ENCODE results near the gene TP73. TPM values are rescaled to one million over a fixed set of nuclear protein-coding genes. Genes with fewer than 3 reads are reported as not detected.
A peak's percentile ranks its signal among the peaks of the same experiment; 100 is the strongest.

The TP73 gene
- total RNA-seq, 1 experiment from 2014 or later: 6.9 TPM

- no peak overlapping the region for H3K4me2 ChIP-seq
- H2AFZ ChIP-seq: no peak overlapping the region
- peaks cover 45% of the 10 kb centered on the region for H3K27me3 ChIP-seq (ENCODE audit: insufficient read depth, low read depth)
- H4K20me1 ChIP-seq (ENCODE audit: insufficient read depth): no peaks in the 10 kb centered on the region
- H3F3A ChIP-seq (ENCODE audit: insufficient read depth, low read depth): peaks cover 5% of the 10 kb centered on the region; the same call in 1 of the 2 replicates
- H3K9me3 ChIP-seq (ENCODE audit: insufficient read depth, low read depth): no peaks in the 10 kb centered on the region
- ChIA-PET POLR2A (ENCODE audit: unreplicated experiment) (no interaction called here), CTCF (no interaction called here)
- H3K79me2 ChIP-seq (ENCODE audit: low read depth): peaks cover 13% of the 10 kb centered on the region
- BruUV-seq (replicated peaks): no TSS peak
- no peak overlapping the region for H3K27ac ChIP-seq
- H3K36me3 ChIP-seq (ENCODE audit: low read depth): no peaks in the 10 kb centered on the region
- intact Hi-C loops (cut with micrococcal nuclease; ENCODE audit: unreplicated experiment): no loop called here
- H3K9me2 ChIP-seq (ENCODE audit: insufficient read depth): no peaks in the 10 kb centered on the region
- no peak overlapping the region for H3K4me3 ChIP-seq
- no peak for DNase-seq
- no peak for TF ChIP-seq EZH2 (IDR thresholded peaks at IDR 0.05; ENCODE audit: low read depth)
- H3K4me1 ChIP-seq (replicated peaks; ENCODE audit: insufficient read depth): peaks cover 7% of the 10 kb centered on the region
Measured at GRCh38 chr1:3651026-3651929, 1.0 kb upstream of the TP73 start.

DNA sequence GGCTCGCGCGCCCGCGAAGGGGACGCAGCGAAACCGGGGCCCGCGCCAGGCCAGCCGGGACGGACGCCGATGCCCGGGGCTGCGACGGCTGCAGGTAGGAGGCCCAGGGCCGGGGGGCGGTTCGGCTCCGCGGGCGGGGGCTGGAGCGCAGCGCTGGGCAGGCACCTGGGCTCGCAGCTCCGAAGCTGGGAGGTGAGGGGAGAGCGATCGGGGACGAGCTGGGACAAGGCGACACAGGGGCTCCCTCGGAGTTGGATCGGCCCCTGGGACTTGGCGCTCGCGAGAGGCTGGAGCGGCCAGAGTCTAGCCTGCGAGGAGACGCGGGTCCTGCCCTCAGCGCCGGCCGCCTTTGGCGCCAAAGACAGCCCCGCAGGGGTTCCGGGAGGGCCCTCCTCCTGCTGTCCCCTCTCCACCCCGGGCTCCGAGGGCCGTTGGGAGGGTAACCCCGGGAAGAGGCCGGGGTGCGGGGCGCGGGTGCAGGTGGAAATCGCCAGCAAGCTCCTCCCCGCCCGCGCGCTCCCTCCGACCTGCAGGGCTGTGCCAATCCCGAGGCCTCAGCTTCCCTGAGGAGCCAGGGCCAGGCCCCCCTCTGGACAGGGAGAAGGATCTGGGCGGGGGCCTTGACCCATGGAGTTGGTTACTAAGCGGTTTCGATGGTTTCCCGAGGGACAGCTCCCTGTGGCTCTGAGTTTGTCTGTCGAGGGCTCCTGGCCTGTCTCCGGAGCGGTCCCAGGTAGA, 401 bp downstream of the TP73 start:
- no peaks in the 10 kb centered on the region for H3K36me3 ChIP-seq (ENCODE audit: low read depth)
- peak overlapping the region; percentile 33; the same call in 1 of the 2 replicates for H3K4me3 ChIP-seq
- POLR2A ChIA-PET (ENCODE audit: unreplicated experiment): interaction anchor here (0.6 kb wide), 1 partner anchor 14 kb away, joined by 4 read pairs; no protein-coding TSS in a partner anchor
- H3K79me2 ChIP-seq (ENCODE audit: low read depth): peaks cover 13% of the 10 kb centered on the region
- intact Hi-C loops (cut with micrococcal nuclease; ENCODE audit: unreplicated experiment): no loop called here
- H2AFZ ChIP-seq: no peak overlapping the region
- H3K27me3 ChIP-seq (ENCODE audit: insufficient read depth, low read depth): peaks cover 60% of the 10 kb centered on the region
- H3K9me3 ChIP-seq (ENCODE audit: insufficient read depth, low read depth): no peaks in the 10 kb centered on the region
- H3K27ac ChIP-seq: no peak overlapping the region
- CTCF ChIA-PET: no interaction called here
- no peaks in the 10 kb centered on the region for H3K9me2 ChIP-seq (ENCODE audit: insufficient read depth)
- no peak for TF ChIP-seq EZH2 (IDR thresholded peaks at IDR 0.05; ENCODE audit: low read depth)
- TF ChIP-seq, protein P1, sequence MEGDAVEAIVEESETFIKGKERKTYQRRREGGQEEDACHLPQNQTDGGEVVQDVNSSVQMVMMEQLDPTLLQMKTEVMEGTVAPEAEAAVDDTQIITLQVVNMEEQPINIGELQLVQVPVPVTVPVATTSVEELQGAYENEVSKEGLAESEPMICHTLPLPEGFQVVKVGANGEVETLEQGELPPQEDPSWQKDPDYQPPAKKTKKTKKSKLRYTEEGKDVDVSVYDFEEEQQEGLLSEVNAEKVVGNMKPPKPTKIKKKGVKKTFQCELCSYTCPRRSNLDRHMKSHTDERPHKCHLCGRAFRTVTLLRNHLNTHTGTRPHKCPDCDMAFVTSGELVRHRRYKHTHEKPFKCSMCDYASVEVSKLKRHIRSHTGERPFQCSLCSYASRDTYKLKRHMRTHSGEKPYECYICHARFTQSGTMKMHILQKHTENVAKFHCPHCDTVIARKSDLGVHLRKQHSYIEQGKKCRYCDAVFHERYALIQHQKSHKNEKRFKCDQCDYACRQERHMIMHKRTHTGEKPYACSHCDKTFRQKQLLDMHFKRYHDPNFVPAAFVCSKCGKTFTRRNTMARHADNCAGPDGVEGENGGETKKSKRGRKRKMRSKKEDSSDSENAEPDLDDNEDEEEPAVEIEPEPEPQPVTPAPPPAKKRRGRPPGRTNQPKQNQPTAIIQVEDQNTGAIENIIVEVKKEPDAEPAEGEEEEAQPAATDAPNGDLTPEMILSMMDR (conservative IDR thresholded peaks at IDR 0.05): no peak
- DNase-seq: peak in 1 of 2 experiments; percentile 33
- peaks cover 5% of the 10 kb centered on the region; the same call in 1 of the 2 replicates for H3F3A ChIP-seq (ENCODE audit: insufficient read depth, low read depth)
- BruUV-seq (replicated peaks): TSS peak; percentile 29
- H3K4me2 ChIP-seq: peak overlapping the region; percentile 58; the same call in 1 of the 2 replicates
- peaks cover 7% of the 10 kb centered on the region for H3K4me1 ChIP-seq (replicated peaks; ENCODE audit: insufficient read depth)
- no peaks in the 10 kb centered on the region for H4K20me1 ChIP-seq (ENCODE audit: insufficient read depth)

- Histone ChIP-seq H3F3A (ENCODE audit: insufficient read depth, low read depth) (peaks cover 5% of the 10 kb centered on the region; the same call in 1 of the 2 replicates), H2AFZ (no peak overlapping the region), H3K4me2 (no peak overlapping the region), H4K20me1 (ENCODE audit: insufficient read depth) (no peaks in the 10 kb centered on the region; the same call in 1 of the 2 replicates), H3K4me3 (no peak overlapping the region), H3K9me3 (ENCODE audit: insufficient read depth, low read depth) (no peaks in the 10 kb centered on the region), H3K27me3 (ENCODE audit: insufficient read depth, low read depth) (peaks cover 65% of the 10 kb centered on the region), H3K27ac (no peak overlapping the region), H3K4me1 (replicated peaks; ENCODE audit: insufficient read depth) (peaks cover 7% of the 10 kb centered on the region), H3K36me3 (ENCODE audit: low read depth) (no peaks in the 10 kb centered on the region), H3K9me2 (ENCODE audit: insufficient read depth) (no peaks in the 10 kb centered on the region), H3K79me2 (ENCODE audit: low read depth) (peaks cover 13% of the 10 kb centered on the region)
- DNase-seq: no peak
- TF ChIP-seq, protein P1 (conservative IDR thresholded peaks at IDR 0.05): no peak
- no peak for TF ChIP-seq EZH2 (IDR thresholded peaks at IDR 0.05; ENCODE audit: low read depth)
- CTCF ChIA-PET: interaction anchor here (0.7 kb wide), 1 partner anchor 22 kb away, joined by 4 read pairs; no protein-coding TSS in a partner anchor
- BruUV-seq (replicated peaks): no TSS peak
- intact Hi-C loops (cut with micrococcal nuclease; ENCODE audit: unreplicated experiment): no loop called here
- POLR2A ChIA-PET (ENCODE audit: unreplicated experiment): no interaction called here
Measured at GRCh38 chr1:3653286-3653618, 936 bp downstream of the TP73 start.
